Fibroblast of lung (primary cell): ENCODE measurements around the gene TESK2. TPM values are rescaled to one million over a fixed set of nuclear protein-coding genes. Genes with fewer than 3 reads are reported as not detected.

ENCODE experiments used
- DNase-seq, 2 donors: peaks; one replicate each; pipeline versions ENCODE4 v3.0.0 to v3.0.0-alpha.2; 2010; ENCODE audit warnings: low read depth in 2 of 2
- H2AFZ ChIP-seq: 2 replicates; pipeline ENCODE4 v1.5.1; 2012; ENCODE audit warnings: low read length, control low read depth, inconsistent platforms
- H3K27ac ChIP-seq: 2 replicates; pipeline ENCODE4 v1.5.1; 2011; ENCODE audit warnings: low read length, control low read depth; ENCODE audit not compliant: insufficient read depth
- H3K27me3 ChIP-seq: 2 replicates; pipeline ENCODE4 v1.5.1; 2011; ENCODE audit warnings: mild to moderate bottlenecking, low read length; ENCODE audit not compliant: control insufficient read depth, insufficient read depth
- H3K36me3 ChIP-seq: 2 replicates; pipeline ENCODE4 v1.5.1; 2011; ENCODE audit warnings: low read length; ENCODE audit not compliant: control insufficient read depth, insufficient read depth
- H3K4me1 ChIP-seq: 2 replicates; pipeline ENCODE4 v1.5.1; 2011; ENCODE audit warnings: low read length; ENCODE audit not compliant: control insufficient read depth, insufficient read depth; ENCODE audit errors: extremely low read depth
- H3K4me2 ChIP-seq: 2 replicates; pipeline ENCODE4 v1.5.1; 2011; ENCODE audit warnings: low read length, control low read depth; ENCODE audit not compliant: insufficient read depth; ENCODE audit errors: extremely low read depth
- H3K4me3 ChIP-seq, 4 experiments: fragments of 200-600 bp in 1 of 4; sonication (generic) in 1 of 4; replicated peaks in 1 of 4; 2 replicates each; pipeline ENCODE4 v1.5.1; 2011 to 2016; ENCODE audit warnings: low read length in 4 of 4, low read depth in 3 of 4, mild to moderate bottlenecking in 3 of 4, control low read depth in 2 of 4, inconsistent platforms in 1 of 4, mixed read lengths in 1 of 4; ENCODE audit not compliant: insufficient read depth in 1 of 4; ENCODE audit errors: control extremely low read depth in 1 of 4
- H3K79me2 ChIP-seq: 2 replicates; pipeline ENCODE4 v1.5.1; 2012; ENCODE audit warnings: mild to moderate bottlenecking, low read length, inconsistent platforms; ENCODE audit not compliant: control insufficient read depth, insufficient read depth
- H3K9ac ChIP-seq: 2 replicates; pipeline ENCODE4 v1.5.1; 2011; ENCODE audit warnings: mild to moderate bottlenecking, low read length, control low read depth; ENCODE audit not compliant: insufficient read depth
- H3K9me3 ChIP-seq: 2 replicates; pipeline ENCODE4 v1.5.1; 2012; ENCODE audit warnings: low read depth, low read length; ENCODE audit not compliant: control insufficient read depth, insufficient read depth
- H4K20me1 ChIP-seq: 2 replicates; pipeline ENCODE4 v1.5.1; 2011; ENCODE audit warnings: low read length; ENCODE audit not compliant: control insufficient read depth, insufficient read depth; ENCODE audit errors: extremely low read depth
- EZH2 ChIP-seq: IDR thresholded peaks from 2 replicates; pipeline ENCODE4 v1.5.1; 2012; ENCODE audit warnings: low read length, control low read depth, mild to moderate bottlenecking; ENCODE audit errors: missing control alignments
- polyA plus RNA-seq, 2 donors: library from polyadenylated mRNA; depleted of rRNA in 1 of 2; stranded (reverse) in 1 of 2; unstranded in 1 of 2; fragments of >200 nt; gene quantifications; 2 replicates each; pipeline ENCODE4 v1.2.1, GENCODE V29; 2011 to 2012; ENCODE audit warnings: missing spikeins in 1 of 2
- total RNA-seq: library from RNA; depleted of rRNA; stranded (reverse); fragments of >200 nt; gene quantifications from 2 replicates; pipeline ENCODE4 v1.2.1, GENCODE V29; 2014
- TF ChIP-seq, protein P1 (sequence below), 2 donors: IDR thresholded peaks in 1 of 2; conservative IDR thresholded peaks in 1 of 2; 1 replicate in 1 of 2; 2 replicates in 1 of 2; pipeline ENCODE4 v1.5.1; 2011 to 2012; ENCODE audit warnings: low read length in 2 of 2, control low read depth in 1 of 2, inconsistent platforms in 1 of 2, low read depth in 1 of 2, mild to moderate bottlenecking in 1 of 2

Gene TESK2
- total and polyA plus RNA-seq, 2 donors (not counting 1 experiment from before 2014, with no cell fraction given), result 1.7 to 4.3 TPM

GRCh38 chr1:45327644-45328515 is 163.1 kb downstream of the TESK2 start:
- no peak for DNase-seq
- Histone ChIP-seq H3K27ac (no peak overlapping the region), H3K4me3 (no peak overlapping the region), H2AFZ (no peak overlapping the region), H3K4me2 (no peak overlapping the region), H3K4me1 (peaks cover 8% of the 10 kb centered on the region), H3K9ac (no peak overlapping the region), H3K9me3 (no peaks in the 10 kb centered on the region), H3K79me2 (no peaks in the 10 kb centered on the region), H3K36me3 (peaks cover 2% of the 10 kb centered on the region), H4K20me1 (no peaks in the 10 kb centered on the region), H3K27me3 (no peaks in the 10 kb centered on the region)
- TF ChIP-seq, protein P1, sequence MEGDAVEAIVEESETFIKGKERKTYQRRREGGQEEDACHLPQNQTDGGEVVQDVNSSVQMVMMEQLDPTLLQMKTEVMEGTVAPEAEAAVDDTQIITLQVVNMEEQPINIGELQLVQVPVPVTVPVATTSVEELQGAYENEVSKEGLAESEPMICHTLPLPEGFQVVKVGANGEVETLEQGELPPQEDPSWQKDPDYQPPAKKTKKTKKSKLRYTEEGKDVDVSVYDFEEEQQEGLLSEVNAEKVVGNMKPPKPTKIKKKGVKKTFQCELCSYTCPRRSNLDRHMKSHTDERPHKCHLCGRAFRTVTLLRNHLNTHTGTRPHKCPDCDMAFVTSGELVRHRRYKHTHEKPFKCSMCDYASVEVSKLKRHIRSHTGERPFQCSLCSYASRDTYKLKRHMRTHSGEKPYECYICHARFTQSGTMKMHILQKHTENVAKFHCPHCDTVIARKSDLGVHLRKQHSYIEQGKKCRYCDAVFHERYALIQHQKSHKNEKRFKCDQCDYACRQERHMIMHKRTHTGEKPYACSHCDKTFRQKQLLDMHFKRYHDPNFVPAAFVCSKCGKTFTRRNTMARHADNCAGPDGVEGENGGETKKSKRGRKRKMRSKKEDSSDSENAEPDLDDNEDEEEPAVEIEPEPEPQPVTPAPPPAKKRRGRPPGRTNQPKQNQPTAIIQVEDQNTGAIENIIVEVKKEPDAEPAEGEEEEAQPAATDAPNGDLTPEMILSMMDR (conservative IDR thresholded peaks at IDR 0.05 in 1 of 2, IDR thresholded peaks at IDR 0.05 in 1 of 2; ENCODE audit: low read depth in 1 of 2, low read length in 2 of 2), result no peak
- TF ChIP-seq EZH2, result no peak

DNA sequence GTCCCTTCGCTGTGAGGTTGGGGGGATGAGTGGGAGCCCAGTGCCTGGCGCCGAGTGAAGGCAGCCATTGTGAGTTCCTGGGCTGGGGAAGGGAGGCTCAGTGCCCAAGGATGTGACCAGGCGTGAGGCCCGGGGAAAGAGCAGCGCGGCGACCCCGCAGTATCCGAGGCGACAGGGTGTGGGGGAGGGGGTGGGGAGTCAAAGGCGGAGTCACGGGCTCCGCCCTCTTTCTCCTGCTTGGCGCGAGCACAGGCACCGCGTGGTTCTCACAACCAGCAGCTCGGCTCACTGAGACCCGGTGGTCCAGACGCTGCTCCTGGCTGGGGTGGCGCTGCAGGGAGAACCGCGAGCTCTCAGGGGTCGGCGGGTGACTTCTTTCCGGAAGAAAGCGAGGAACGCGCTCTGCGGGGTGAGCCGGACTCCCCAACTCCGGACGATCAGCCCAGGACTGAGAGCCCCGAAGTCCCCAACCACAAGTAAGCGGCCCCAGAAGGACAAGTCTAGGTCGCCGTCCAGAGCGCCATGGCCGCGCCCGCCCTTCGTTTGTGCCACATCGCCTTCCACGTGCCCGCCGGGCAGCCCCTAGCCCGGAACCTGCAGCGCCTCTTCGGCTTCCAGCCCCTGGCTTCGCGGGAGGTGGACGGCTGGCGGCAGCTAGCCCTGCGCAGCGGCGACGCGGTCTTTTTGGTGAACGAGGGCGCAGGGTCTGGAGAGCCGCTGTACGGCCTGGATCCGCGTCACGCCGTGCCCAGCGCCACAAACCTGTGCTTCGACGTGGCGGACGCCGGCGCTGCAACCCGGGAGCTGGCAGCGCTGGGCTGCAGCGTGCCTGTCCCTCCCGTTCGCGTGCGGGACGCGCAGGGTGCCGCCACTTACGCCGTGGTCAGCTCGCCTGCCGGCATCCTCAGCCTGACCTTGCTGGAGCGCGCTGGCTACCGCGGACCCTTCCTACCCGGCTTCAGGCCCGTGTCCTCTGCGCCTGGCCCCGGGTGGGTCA is 164.0 kb downstream of the TESK2 start, which contains the start of gene HPDL:
TSS of gene HPDL (plus strand) at position 269 of the 997 bp plus-strand sequence. CDS start at position 523, 254 bp downstream.
- Histone ChIP-seq H3K36me3 (peaks cover 2% of the 10 kb centered on the region), H3K27ac (no peak within 1 kb of the TSS), H3K9ac (peak within 1 kb of the TSS; percentile 55), H3K4me1 (peaks cover 8% of the 10 kb centered on the region), H3K4me3 (peak within 1 kb of the TSS; percentile 47 to 69 (median 54)), H3K4me2 (peak within 1 kb of the TSS; percentile 85), H3K9me3 (no peaks in the 10 kb centered on the region), H3K27me3 (no peaks in the 10 kb centered on the region), H4K20me1 (no peaks in the 10 kb centered on the region), H2AFZ (peak within 1 kb of the TSS; percentile 85), H3K79me2 (no peaks in the 10 kb centered on the region)
- peak; percentile 53 to 54 for DNase-seq
- TF ChIP-seq, protein P1 (conservative IDR thresholded peaks at IDR 0.05 in 1 of 2, IDR thresholded peaks at IDR 0.05 in 1 of 2; ENCODE audit: low read depth in 1 of 2, low read length in 2 of 2), result no peak
- TF ChIP-seq EZH2, result no peak
